DND-41 (cell line): Measurements from ENCODE around the gene COL2A1.

Experiments
- ATAC-seq: fragments of 200-7000 bp; cut with Tn5 transposase; 3 replicates; pipeline ENCODE4 v1.9.1; 2021; ENCODE audit warnings: low read depth; ENCODE audit not compliant: insufficient read depth
- DNase-seq: peaks from one replicate; pipeline ENCODE4 v3.0.0-alpha.2; 2020
- H2AFZ ChIP-seq: 2 replicates; pipeline ENCODE4 v1.6.0; 2012; ENCODE audit warnings: low read depth, low read length
- H3K27ac ChIP-seq: 2 replicates; pipeline ENCODE4 v1.5.1; 2012; ENCODE audit warnings: low read length, inconsistent platforms
- H3K27me3 ChIP-seq: fragments of 200-600 bp; sonication (generic); 2 replicates; pipeline ENCODE4 v1.6.0; 2012; ENCODE audit warnings: low read length, mild to moderate bottlenecking, inconsistent platforms; ENCODE audit not compliant: insufficient read depth, poor library complexity
- H3K36me3 ChIP-seq: 2 replicates; pipeline ENCODE4 v1.5.1; 2012; ENCODE audit warnings: low read length, inconsistent platforms; ENCODE audit not compliant: insufficient read depth
- H3K4me1 ChIP-seq: 2 replicates; pipeline ENCODE4 v1.5.1; 2012; ENCODE audit warnings: mild to moderate bottlenecking, low read length; ENCODE audit not compliant: insufficient read depth
- H3K4me2 ChIP-seq: 2 replicates; pipeline ENCODE4 v1.6.0; 2012; ENCODE audit warnings: mild to moderate bottlenecking, moderate library complexity, low read length, inconsistent platforms; ENCODE audit not compliant: insufficient read depth
- H3K4me3 ChIP-seq, 2 experiments: fragments of 200-600 bp in 1 of 2; shearing (Covaris generic) in 1 of 2; 2 replicates each; pipeline ENCODE4 v1.5.1; 2012 to 2016; ENCODE audit warnings: inconsistent platforms in 2 of 2, low read length in 2 of 2, mild to moderate bottlenecking in 2 of 2, low read depth in 1 of 2, moderate library complexity in 1 of 2
- H3K79me2 ChIP-seq: 2 replicates; pipeline ENCODE4 v1.6.0; 2012; ENCODE audit warnings: low read length, inconsistent platforms; ENCODE audit not compliant: insufficient read depth
- H3K9ac ChIP-seq: 2 replicates; pipeline ENCODE4 v1.6.0; 2012; ENCODE audit warnings: low read depth, mild to moderate bottlenecking, inconsistent platforms, low read length, moderate library complexity
- H3K9me3 ChIP-seq: 2 replicates; pipeline ENCODE4 v1.5.1; 2012; ENCODE audit warnings: low read length, moderate library complexity, mild to moderate bottlenecking, inconsistent platforms; ENCODE audit not compliant: insufficient read depth, severe bottlenecking
- H4K20me1 ChIP-seq: 2 replicates; pipeline ENCODE4 v1.6.0; 2012; ENCODE audit warnings: low read length; ENCODE audit not compliant: insufficient read depth
- CTCF ChIP-seq: IDR thresholded peaks from 2 replicates; pipeline ENCODE4 v1.5.1; 2012; ENCODE audit warnings: borderline replicate concordance, low read length, moderate library complexity, mild to moderate bottlenecking; ENCODE audit not compliant: poor library complexity, severe bottlenecking; ENCODE audit errors: extremely low read depth
- EZH2 ChIP-seq: IDR thresholded peaks from 3 replicates; pipeline ENCODE4 v1.6.1; 2012; ENCODE audit warnings: borderline replicate concordance, low read depth, mild to moderate bottlenecking, moderate library complexity, low read length, inconsistent platforms; ENCODE audit not compliant: severe bottlenecking

The COL2A1 gene

GRCh38 chr12:48029491-48030172 lies 25.4 kb upstream of the COL2A1 start:
- Histone ChIP-seq H3K4me2 (no peak overlapping the region), H3K27ac (no peak overlapping the region), H3K4me1 (no peaks in the 10 kb centered on the region), H3K4me3 (no peak overlapping the region), H3K79me2 (no peaks in the 10 kb centered on the region), H3K9me3 (no peaks in the 10 kb centered on the region), H3K9ac (no peak overlapping the region), H3K36me3 (no peaks in the 10 kb centered on the region), H2AFZ (no peak overlapping the region), H3K27me3 (no peaks in the 10 kb centered on the region), H4K20me1 (no peaks in the 10 kb centered on the region)
- TF ChIP-seq CTCF, result no peak
- TF ChIP-seq EZH2, result no peak
- DNase-seq (no peak), ATAC-seq (no peak)

DNA sequence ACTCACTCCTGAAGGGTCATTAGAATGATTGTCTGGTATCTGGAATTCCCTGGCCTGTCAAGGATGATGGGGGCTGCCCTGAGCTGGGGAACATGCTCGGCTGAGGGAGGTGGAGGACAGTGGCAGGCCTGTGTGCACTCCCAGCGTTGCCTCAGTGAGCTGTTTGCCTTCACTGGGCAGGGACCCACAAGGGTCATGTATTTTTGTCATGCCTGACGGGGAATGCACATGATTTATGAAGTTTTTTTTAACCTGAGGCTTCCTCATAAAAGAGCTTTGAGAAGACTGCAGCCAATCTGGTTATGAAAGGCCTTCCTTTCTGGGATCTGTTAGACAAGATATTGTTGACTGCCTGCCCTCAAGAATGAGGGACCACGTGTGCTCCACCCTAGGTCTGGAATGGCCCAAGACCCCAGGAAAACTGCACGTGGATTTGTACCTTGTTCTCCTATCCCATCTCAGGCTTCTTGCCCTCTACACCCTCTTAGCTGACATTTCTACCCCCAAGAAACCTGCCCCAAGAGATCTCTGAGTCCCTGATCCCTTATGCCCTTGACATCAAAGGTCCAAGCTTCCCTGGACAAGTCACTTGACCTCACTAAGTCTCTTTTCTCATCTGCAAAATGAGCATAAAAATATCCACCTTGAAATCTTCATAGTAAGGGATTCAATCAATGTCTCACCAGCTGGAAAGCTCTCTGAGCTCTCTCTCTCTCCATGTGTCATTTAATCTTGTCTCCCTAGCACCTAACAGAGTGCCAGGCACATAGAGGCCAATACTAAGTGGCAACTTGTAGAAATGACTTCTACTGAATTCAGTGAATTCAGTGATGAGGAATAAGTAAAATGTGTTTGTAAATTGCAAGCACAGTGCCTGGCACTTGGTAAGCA lies 24.5 kb upstream of the COL2A1 start:
- H3K27me3 ChIP-seq, result no peaks in the 10 kb centered on the region
- ATAC-seq (no peak), DNase-seq (no peak)
- no peak overlapping the region for H3K4me2 ChIP-seq
- no peak for TF ChIP-seq CTCF
- TF ChIP-seq EZH2, result no peak
- H3K4me3 ChIP-seq, result no peak overlapping the region
- no peak overlapping the region for H2AFZ ChIP-seq
- no peak overlapping the region for H3K27ac ChIP-seq
- no peaks in the 10 kb centered on the region for H3K79me2 ChIP-seq
- H3K36me3 ChIP-seq, result no peaks in the 10 kb centered on the region
- no peaks in the 10 kb centered on the region for H4K20me1 ChIP-seq
- no peaks in the 10 kb centered on the region for H3K4me1 ChIP-seq
- no peaks in the 10 kb centered on the region for H3K9me3 ChIP-seq
- no peak overlapping the region for H3K9ac ChIP-seq

DNA sequence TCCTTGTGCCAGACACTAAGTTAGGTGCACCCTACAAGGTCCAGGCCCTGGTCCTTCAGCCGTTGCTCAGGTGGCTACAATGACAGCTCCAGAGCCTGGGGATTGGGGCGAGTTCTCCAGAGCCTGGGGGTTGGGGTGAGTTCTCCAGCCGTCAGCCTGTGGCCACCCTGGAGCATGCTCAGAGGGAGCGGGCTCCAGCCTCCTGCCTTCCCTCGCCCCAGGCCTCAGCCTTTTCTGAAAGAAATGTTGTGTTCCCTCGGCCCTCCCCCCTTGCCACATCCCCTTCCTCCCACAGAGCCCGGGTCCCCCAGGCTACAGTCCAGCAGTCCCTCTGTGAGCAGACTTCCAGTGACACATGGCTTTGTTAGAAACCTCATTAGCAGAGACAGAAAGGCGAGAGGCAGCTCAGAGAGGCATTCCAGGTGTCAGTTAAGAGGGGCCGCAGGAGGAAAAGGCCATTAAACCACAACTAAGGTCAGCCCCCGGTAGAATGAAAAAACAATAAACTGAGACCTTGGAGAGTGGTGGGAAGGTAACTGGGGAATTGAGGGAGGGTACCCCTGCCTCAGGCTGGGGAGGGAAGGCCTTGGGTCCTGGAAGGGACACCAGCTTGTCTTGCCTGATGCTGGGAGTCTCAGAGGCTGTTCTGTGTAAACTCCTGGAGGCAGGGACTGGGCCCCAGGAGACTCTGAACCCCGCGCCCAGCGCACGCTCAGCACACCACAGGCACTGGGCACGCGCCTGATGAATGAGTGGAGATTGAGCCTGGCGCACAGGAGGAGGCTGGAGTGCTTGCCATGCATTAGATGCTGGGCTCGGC lies 23.1 kb upstream of the COL2A1 start:
- no peaks in the 10 kb centered on the region for H3K4me1 ChIP-seq
- no peaks in the 10 kb centered on the region for H4K20me1 ChIP-seq
- H3K9ac ChIP-seq, result no peak overlapping the region
- H3K27me3 ChIP-seq, result no peaks in the 10 kb centered on the region
- DNase-seq, result no peak
- no peak overlapping the region for H3K27ac ChIP-seq
- no peaks in the 10 kb centered on the region for H3K36me3 ChIP-seq
- H3K9me3 ChIP-seq, result no peaks in the 10 kb centered on the region
- no peak for TF ChIP-seq EZH2
- TF ChIP-seq CTCF, result no peak
- no peak overlapping the region for H3K4me2 ChIP-seq
- H3K79me2 ChIP-seq, result no peaks in the 10 kb centered on the region
- H2AFZ ChIP-seq, result no peak overlapping the region
- no peak overlapping the region for H3K4me3 ChIP-seq
- ATAC-seq, result no peak
